ENCODE results near the gene MLLT3.

DNA sequence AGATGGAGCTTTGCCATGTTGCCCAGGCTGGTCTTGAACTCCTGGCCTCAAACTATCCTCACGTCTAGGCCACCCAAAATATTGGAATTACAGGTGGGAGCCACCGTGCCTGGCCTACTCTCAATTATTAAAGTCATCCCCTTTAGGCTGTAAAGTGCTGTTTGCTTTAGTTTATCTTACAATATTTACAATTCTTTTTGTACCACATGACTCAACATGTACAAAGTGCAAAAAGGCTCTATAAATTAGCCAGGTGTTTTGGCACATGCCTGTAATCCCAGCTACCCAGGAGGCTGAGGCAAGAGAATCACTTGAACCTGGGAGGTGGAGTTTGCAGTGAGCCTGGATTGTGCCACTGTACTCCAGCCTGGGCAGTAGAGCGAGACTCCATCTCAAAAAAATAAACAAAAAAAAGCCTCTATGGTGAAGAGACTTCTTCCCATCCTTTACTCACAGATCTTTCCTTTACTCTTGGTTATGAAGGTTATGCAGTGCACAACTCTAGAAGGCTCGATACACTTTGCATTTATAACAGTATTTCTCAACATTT, 28.5 kb upstream of the MLLT3 start:
- TF ChIP-seq, protein P1, sequence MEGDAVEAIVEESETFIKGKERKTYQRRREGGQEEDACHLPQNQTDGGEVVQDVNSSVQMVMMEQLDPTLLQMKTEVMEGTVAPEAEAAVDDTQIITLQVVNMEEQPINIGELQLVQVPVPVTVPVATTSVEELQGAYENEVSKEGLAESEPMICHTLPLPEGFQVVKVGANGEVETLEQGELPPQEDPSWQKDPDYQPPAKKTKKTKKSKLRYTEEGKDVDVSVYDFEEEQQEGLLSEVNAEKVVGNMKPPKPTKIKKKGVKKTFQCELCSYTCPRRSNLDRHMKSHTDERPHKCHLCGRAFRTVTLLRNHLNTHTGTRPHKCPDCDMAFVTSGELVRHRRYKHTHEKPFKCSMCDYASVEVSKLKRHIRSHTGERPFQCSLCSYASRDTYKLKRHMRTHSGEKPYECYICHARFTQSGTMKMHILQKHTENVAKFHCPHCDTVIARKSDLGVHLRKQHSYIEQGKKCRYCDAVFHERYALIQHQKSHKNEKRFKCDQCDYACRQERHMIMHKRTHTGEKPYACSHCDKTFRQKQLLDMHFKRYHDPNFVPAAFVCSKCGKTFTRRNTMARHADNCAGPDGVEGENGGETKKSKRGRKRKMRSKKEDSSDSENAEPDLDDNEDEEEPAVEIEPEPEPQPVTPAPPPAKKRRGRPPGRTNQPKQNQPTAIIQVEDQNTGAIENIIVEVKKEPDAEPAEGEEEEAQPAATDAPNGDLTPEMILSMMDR (IDR thresholded peaks at IDR 0.05; ENCODE audit: low read depth, low read length): no peak
- no peak for TF ChIP-seq EZH2phosphoT487 (IDR thresholded peaks at IDR 0.05; ENCODE audit: low read depth)

Data from OCI-LY3 (cell line).